Tibial artery (tissue), 4 donors: ENCODE measurements around the gene ARAP2.

Experiments used
- DNase-seq, 2 donors: peaks; one replicate each; pipeline ENCODE4 v3.0.0-alpha.2; 2019
- H3K27ac ChIP-seq, 2 donors: fragments of 200-600 bp; sonication (generic) in 1 of 2; 1 replicate in 1 of 2; 2 replicates in 1 of 2; pipeline ENCODE4 v1.5.1; 2018 to 2019; ENCODE audit warnings: mild to moderate bottlenecking in 1 of 2
- H3K27me3 ChIP-seq, 2 donors: fragments of 200-600 bp; sonication (generic) in 1 of 2; one replicate each; pipeline versions ENCODE4 v1.5.1 to v1.6.0; 2016 to 2019
- H3K36me3 ChIP-seq, 3 donors: fragments of 200-600 bp; sonication (generic) in 2 of 3; one replicate each; pipeline ENCODE4 v1.5.1; 2016 to 2019; ENCODE audit warnings: mild to moderate bottlenecking in 2 of 3
- H3K4me1 ChIP-seq, 4 donors: fragments of 200-600 bp; sonication (generic) in 2 of 4; 1 replicate in 3 of 4; 2 replicates in 1 of 4; pipeline ENCODE4 v1.5.1; 2016 to 2019
- H3K4me3 ChIP-seq, 2 donors: fragments of 200-600 bp; sonication (generic) in 1 of 2; 1 replicate in 1 of 2; 2 replicates in 1 of 2; pipeline ENCODE4 v1.5.1; 2018 to 2019; ENCODE audit warnings: mild to moderate bottlenecking in 2 of 2
- H3K9me3 ChIP-seq, 3 donors: fragments of 200-600 bp; sonication (generic) in 1 of 3; one replicate each; pipeline ENCODE4 v1.5.1; 2016 to 2019
- CTCF ChIP-seq, 2 experiments: fragments of 200-600 bp in 1 of 2; fragments of 450-650 bp in 1 of 2; IDR thresholded peaks; one replicate each; pipeline ENCODE4 v1.5.1; 2017 to 2019; ENCODE audit warnings: antibody characterized with exemption in 2 of 2, mild to moderate bottlenecking in 1 of 2, moderate library complexity in 1 of 2
- intact Hi-C: fragments of 100-400 bp; cut with DNase I; formaldehyde crosslinking; loops from one replicate; pipeline ENCODE4 v1.15.0; 2023; ENCODE audit warnings: low total_unique reads

Gene ARAP2

DNA sequence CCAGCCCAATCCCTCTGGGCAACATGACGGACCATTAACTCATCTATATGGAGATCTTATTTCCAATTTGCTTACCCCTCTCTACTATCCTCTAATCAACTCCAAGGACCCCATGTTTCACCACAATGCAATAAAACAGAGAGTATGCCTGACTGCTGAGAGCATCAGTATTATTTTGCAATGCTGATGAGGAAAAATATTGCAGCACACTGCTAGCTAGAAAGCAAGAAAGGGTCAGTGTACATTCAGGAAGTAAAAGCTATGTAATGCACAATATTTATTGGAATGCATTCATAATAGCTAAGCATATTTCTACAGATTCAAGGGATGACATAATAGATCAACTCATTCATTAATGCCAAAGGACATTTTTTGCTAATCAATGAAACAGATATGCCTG lies 33.2 kb downstream of the ARAP2 start:
- DNase-seq: no peak
- Histone ChIP-seq H3K4me1 (no peaks in the 10 kb centered on the region), H3K27me3 (no peaks in the 10 kb centered on the region), H3K4me3 (no peak overlapping the region), H3K9me3 (no peaks in the 10 kb centered on the region), H3K36me3 (no peaks in the 10 kb centered on the region), H3K27ac (no peak overlapping the region)
- no peak for TF ChIP-seq CTCF (IDR thresholded peaks at IDR 0.05)
- intact Hi-C loops: no loop called here

GRCh38 chr4:36209941-36210649 lies 34.2 kb downstream of the ARAP2 start:
- intact Hi-C loops: no loop called here
- Histone ChIP-seq H3K4me1 (no peaks in the 10 kb centered on the region), H3K36me3 (no peaks in the 10 kb centered on the region), H3K4me3 (no peak overlapping the region), H3K27ac (no peak overlapping the region), H3K9me3 (no peaks in the 10 kb centered on the region), H3K27me3 (no peaks in the 10 kb centered on the region)
- DNase-seq: no peak
- TF ChIP-seq CTCF (IDR thresholded peaks at IDR 0.05): no peak

- TF ChIP-seq CTCF (IDR thresholded peaks at IDR 0.05): no peak
- no peak for DNase-seq
- Histone ChIP-seq H3K27me3 (no peaks in the 10 kb centered on the region), H3K4me3 (no peak overlapping the region), H3K27ac (no peak overlapping the region), H3K4me1 (no peaks in the 10 kb centered on the region), H3K9me3 (no peaks in the 10 kb centered on the region), H3K36me3 (no peaks in the 10 kb centered on the region)
- intact Hi-C loops: no loop called here
These were observed 35.3 kb downstream of the ARAP2 start for GRCh38 chr4:36208893-36209473.

DNA sequence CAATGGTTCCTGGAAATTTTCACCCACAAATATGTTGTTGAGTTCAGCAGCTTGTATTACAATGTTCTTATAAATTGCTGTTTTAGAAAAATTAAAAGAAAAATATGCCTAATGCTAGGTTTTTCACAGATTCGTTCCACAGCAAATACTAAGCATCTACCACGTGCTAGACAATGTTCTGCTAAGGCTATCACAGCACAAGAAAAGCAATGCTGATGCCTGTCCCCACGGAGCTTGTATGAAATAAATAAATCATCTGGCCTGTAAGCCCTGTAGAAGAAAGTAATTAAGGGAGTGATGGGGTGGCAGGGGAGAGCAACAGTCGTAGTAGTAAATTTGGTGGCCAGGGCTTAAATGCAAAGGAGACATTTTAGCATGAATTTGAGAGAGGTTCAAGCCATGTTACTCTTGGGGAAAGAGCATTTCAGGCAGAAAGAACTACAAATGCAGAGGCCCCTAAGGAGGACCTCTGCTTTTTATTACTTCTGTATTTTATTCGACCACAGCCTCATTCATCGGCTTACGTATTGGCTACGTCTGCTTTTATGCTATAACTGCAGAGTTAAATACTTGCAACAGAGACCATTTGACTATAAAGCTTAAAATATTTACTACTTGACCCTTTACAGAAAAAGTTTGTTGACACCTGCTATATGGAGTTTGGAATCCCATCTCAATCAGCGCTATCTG lies 36.3 kb downstream of the ARAP2 start:
- Histone ChIP-seq H3K4me3 (no peak overlapping the region), H3K36me3 (no peaks in the 10 kb centered on the region), H3K9me3 (no peaks in the 10 kb centered on the region), H3K27me3 (no peaks in the 10 kb centered on the region), H3K27ac (no peak overlapping the region), H3K4me1 (no peaks in the 10 kb centered on the region)
- no peak for DNase-seq
- no peak for TF ChIP-seq CTCF (IDR thresholded peaks at IDR 0.05)
- intact Hi-C loops: no loop called here

DNA sequence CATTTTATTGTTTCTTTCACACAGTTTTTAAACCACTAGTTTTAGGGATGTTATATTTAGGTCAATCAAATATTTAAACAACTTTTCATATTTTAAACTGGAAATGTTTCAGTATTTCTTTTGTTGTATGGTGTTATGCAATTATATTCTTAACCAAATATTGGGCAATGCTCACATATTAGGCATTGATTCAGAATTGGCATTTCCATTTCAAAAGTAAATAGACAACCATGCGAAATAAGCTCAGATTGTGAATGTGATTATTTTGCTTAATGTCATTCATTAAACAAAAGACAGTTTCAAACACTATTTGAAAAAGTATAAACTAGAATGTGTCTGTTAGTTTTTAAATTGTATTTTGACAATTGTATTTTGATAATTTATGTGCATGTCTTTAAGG lies 36.9 kb downstream of the ARAP2 start:
- Histone ChIP-seq H3K4me3 (no peak overlapping the region), H3K4me1 (no peaks in the 10 kb centered on the region)
- intact Hi-C loops: no loop called here

More for the DNA sequence above, 36.9 kb downstream of the ARAP2 start:
- TF ChIP-seq CTCF (IDR thresholded peaks at IDR 0.05): no peak
- no peaks in the 10 kb centered on the region for H3K9me3 ChIP-seq
- H3K36me3 ChIP-seq: no peaks in the 10 kb centered on the region
- no peaks in the 10 kb centered on the region for H3K27me3 ChIP-seq
- DNase-seq: no peak
- no peak overlapping the region for H3K27ac ChIP-seq
